Panc1 (cell line): Measurements from ENCODE around the gene RAB18.
"Not testable (repeated sequence)": the region's sequence is repeated elsewhere in the genome, so short reads cannot be mapped to it uniquely, and the experiment has no call there.

Experiments used
- POLR2AphosphoS5 ChIP-seq: IDR thresholded peaks from 2 replicates; pipeline ENCODE4 v1.6.1; 2012; ENCODE audit warnings: mild to moderate bottlenecking, low read depth, low read length, moderate library complexity
- TF ChIP-seq, protein P1 (sequence below): fragments of 450-650 bp; IDR thresholded peaks from 2 replicates; pipeline ENCODE4 v1.5.1; 2017; ENCODE audit warnings: mild to moderate bottlenecking

DNA sequence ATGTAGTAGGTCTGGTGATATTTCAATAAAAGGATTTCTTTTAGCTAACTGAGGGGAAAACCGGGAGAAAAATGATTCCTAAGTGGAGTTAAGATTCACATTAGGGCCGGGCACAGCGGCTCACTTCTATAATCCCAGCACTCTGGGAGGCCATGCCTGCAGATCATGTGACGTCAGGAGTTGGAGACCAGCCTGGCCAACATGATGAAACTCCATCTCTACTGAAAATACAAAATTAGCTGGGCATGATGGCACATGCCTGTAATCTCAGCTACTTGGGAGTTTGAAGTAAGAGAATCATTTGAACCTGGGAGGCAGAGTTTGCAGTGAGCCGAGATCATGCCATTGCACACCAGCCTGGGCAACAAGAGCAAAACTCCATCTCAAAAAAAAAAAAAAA is 72.9 kb downstream of the RAB18 start:
- not testable (repeated sequence) for TF ChIP-seq POLR2AphosphoS5
- TF ChIP-seq, protein P1, sequence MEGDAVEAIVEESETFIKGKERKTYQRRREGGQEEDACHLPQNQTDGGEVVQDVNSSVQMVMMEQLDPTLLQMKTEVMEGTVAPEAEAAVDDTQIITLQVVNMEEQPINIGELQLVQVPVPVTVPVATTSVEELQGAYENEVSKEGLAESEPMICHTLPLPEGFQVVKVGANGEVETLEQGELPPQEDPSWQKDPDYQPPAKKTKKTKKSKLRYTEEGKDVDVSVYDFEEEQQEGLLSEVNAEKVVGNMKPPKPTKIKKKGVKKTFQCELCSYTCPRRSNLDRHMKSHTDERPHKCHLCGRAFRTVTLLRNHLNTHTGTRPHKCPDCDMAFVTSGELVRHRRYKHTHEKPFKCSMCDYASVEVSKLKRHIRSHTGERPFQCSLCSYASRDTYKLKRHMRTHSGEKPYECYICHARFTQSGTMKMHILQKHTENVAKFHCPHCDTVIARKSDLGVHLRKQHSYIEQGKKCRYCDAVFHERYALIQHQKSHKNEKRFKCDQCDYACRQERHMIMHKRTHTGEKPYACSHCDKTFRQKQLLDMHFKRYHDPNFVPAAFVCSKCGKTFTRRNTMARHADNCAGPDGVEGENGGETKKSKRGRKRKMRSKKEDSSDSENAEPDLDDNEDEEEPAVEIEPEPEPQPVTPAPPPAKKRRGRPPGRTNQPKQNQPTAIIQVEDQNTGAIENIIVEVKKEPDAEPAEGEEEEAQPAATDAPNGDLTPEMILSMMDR: not testable (repeated sequence)
